HG03460 (cell line): ENCODE measurements around the gene PRKCB.

ENCODE experiments used
- ATAC-seq: cut with Tn5 transposase; IDR thresholded peaks from one replicate; pipeline ENCODE4 v1.9.1; 2021; ENCODE audit not compliant: unreplicated experiment

PRKCB gene

DNA sequence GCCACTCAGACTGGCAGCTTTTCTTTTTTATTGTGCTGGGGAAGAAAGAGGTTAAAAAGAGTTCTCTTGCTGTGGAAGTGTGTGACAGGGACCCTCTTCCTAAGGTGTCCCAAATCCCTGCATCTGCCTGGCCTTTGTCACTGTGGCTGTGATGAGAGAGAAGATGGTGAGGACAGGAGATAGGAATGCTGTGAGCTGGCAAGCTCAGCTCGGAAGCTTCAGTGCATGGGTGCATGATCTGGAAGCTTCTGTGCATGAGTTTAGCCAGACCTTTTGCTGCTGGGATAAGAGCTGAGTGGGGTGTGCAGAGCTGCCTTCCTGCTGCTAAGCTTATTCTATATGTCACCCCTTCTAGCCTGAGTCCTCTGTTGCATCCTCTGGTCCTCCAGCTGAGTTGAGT lies 317.0 kb downstream of the PRKCB start:
- no peak for ATAC-seq

DNA sequence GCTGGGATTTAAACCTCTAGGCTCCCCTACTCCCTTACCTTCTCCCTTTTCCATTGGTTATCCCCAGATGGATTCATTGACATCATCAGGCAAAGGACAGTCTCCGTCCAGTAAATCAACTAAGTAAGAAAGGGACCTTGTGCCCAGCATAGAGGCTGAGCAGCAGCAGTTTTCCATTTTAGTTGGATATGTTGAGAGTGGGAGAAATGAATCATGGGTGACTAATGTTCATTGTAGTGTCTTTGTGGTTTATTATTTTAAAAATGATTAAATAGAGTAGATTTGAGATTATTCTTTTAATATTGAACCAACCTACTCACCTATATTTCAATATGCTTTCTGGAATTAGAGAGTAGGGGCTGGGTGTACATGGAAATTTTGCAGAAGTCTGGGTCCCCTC lies 321.0 kb downstream of the PRKCB start:
- ATAC-seq = no peak

DNA sequence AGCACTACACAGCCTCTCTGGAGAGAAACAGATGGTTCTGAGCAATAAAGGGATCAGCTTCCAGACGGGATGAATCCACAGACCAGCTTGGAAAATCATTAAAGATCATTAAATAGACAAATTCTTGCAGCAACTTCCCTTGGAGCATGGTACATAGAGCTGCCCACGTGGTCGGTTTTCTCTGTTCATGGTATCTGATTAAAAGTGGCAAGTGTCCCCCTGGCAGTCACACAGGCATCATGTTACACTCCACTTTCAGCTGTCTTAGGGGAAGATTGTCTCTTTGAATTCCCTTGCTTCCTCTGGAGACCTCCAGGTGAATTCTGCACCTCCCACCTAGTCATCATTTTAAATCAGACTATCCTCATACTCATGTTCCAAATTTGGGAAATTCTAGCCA lies 328.2 kb downstream of the PRKCB start:
- ATAC-seq = no peak

DNA sequence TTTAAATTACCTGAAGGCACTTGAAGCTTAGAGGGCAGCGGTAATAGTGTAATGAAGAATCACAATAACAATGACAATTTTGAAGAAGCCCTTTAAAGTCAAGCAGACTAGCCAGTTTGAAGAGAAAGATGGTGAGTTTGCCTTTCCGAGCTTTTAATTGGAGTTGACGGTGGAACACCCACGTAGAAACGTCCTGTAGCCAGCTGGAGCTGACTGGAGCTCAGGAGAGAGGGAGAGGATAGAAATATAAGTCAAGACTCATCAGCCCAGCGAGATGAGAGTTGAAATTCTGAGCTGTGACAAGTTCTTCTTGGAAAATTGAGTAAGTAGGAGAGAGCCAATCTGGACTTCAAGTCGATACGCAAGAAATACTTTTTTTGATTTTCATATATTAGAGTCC lies 328.6 kb downstream of the PRKCB start:
- no peak for ATAC-seq

DNA sequence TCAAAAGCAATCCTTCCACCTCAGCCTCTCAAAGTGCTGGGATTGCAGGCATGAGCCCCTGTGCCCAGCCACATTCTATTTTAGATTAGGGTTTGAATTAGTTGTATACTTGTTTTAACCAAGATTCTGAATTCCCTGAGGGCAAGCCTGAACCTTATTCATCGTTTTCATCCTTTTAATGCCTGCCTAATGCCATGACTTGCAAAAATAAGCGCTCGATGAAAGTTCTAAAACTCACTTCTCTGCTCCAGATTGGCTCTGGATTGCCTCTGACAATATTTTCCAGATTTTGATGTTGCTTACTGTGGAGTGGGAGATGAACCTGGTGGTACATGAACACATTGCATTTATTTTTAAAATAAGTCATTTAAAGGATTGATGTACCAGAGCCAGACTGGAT lies 329.5 kb downstream of the PRKCB start:
- ATAC-seq = no peak

DNA sequence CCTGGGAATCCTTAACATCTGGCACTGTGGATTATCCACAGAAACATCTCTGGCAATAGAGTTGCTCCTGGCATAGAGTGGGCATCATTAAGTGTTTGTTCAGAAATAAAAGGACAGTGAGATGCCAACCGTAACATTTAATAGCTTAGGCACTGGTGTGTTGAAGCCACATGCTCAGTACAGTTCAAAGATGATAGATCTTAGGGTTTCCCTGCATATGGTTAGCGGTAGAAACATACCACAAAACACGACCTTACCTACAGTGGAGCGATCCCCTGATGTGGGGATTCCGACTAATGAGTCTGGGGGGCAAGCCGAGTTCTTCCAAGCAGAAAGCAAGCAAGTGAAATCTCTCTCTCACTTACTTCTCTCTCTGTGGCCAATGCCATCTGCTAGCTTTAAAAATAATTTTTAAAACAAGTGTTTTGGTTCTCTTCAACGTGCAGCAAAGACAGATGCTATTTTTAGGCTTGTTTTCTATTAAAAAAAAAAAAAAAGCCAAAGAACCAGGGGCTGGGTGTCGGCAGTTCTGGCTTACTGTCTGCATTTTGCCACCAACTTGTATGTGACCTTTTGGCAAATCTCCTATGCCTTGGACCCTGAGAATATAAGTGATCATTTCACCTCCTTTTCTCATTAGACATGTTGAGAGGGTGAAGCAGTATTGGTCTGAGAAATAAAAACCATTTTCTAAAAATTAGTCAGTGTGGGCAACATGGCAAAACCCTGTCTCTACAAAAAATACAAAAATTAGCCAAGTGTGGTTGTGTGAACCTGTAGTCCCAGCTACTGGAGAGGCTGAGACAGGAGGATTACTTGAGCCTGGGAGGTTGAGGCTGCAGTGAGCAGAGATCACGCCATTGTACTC lies 331.1 kb downstream of the PRKCB start:
- ATAC-seq = no peak

DNA sequence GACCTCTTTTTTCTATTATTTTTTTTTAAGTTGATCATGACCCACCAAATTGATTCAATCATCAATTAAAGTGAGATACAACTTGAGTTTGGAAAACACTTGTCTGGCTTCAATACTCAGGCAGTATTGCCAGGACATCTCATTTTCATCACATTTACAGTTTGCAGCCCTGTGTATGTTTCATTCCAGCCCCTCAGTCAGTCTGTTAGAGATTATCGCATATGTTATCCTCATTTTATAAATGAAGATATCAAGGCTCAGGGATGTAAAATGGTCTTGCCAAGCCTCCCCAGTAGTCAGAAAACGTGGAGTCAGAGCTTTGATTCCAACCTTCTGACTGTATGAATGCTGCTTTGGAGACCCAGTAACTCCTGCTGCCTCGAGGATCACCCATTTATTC lies 333.1 kb downstream of the PRKCB start:
- no peak for ATAC-seq

DNA sequence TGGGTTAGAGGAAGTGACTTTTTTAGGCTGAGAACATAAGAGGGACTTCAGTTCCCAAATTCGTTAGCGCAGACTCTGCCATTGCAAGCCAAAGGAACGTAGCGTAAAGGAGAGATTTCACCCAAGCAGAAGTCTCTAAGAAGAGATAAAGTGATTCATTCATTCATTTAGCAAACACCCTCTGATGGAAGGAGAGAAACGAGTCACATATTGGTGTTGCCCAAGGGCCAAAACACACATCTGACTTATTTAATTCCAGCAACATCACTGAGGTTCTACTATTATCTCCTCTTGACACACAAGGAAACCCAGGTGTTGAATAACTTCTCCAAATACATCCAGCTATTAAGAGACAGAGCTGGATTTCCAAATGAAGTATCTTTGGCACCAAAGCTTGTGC lies 334.6 kb downstream of the PRKCB start:
- no peak for ATAC-seq

DNA sequence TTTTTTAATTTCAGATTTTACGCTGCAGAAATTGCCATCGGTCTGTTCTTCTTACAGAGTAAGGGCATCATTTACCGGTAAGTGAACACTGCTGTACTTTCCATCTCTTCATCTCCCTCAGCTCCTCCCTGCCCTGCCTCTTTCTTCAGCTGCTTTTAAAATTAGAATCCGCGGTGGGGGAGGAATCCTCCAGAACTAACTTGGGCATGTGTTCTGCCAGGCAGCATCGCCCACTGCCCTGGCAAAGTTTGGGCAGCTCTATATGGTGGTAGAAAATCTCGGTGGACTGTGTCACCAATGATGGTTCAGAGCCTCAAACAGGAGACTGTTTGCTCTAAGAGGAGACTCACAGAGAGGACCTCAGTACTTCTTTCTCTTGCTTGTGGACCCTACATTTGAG lies 338.7 kb downstream of the PRKCB start:
- ATAC-seq = no peak

DNA sequence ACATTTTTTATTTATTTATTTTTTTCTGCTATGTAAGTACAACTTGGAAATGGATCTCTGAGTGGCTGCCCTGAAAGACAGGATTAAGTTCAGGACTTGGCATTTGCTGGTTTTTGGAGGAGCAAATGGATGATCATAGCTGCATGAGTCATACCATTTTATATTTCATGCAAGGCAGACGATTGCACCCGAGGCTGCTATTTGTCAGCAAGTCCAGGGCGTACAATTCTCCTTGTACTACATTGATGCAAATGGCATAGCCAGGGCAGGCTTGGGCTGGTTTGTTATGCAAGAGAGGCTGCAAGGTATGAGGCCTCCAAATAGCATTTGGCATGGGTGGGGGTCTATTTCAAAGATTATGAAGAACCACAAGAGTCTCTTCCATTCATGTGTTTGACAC lies 339.2 kb downstream of the PRKCB start:
- no peak for ATAC-seq

DNA sequence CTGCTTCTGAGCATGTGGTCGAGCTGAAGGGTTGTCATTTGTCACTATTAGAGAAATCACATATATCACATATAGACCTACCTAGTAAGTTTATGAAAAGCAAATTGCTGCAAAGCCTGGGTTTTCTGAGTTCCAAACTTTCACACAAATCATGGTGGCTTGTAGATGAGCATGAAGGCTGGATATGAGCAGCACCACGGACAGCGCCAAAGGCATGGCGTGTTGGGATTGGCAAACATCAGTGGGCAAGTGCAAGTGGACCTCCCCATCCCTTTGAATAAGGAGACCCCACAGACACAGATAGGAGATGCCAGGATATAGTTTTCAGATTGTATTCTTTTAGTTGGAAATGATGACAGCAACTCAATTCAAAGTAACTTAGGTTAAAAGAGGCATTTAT lies 342.7 kb downstream of the PRKCB start:
- no peak for ATAC-seq

DNA sequence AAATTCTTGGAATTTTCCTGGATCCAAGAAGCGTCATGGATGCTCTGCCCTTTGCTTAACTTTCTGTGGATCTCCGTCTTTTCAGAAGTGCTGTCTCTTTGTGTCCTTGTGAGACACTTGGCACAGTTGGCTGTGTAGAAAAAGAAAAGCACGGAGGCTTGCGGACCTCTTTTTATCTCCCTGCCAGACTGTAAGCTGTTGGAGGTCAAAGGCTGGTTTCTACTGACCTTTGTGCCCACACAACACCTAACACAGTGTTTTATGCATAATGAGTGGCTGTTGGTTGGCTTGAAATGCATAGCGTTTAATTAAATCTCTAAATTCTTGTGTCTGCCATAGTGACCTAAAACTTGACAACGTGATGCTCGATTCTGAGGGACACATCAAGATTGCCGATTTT lies 344.7 kb downstream of the PRKCB start:
- no peak for ATAC-seq

DNA sequence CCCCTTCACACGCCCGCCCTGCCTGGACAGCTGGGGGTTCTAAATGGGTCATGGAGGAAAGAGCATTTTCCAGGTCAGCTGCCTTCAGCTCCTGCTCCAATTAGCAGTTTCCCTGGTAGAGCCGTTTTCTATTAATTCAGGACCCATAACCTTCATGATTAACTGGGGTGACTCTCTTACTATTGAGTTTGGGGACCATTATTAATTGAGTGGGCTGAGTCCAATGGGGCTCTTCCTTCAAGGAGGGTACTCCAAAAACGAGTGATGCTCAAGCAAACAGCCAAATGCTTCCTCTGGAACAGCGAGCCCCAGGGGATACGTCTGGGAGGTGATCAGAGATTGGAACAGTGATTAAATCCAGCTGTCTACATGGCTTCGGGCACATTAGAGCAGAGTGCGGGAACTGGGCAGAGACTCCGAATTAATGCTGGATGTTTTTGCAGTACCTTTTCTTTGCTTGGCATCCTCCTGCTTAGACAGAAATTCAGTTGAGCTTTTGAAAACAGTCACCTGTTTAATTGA lies 352.3 kb downstream of the PRKCB start:
- ATAC-seq = no peak

DNA sequence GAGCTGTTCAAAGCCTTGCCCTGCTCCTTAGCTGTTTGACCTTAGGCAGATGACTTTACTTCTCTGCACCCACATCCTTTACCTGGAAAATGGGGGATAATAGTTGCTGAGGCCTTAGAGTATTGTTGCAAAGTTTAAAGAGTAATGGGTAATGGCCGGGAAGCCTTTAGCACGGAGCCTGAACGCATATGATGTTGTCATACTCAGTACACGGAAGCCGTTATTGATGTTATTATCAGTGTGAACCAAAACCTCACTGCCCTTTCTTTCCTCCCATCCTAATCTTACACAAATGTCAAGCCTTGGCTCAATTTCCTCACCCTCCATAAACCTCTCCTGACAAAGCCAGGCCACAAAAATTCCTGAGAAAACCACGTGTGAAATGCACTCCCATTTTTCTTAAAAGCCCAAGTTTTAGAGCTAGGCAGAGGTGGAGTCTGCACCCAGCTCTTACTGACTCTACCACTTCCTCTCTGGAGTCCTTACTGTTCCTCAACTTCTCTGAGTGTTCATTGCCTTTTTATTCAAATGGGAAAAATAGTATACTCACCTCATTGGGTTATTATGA lies 353.1 kb downstream of the PRKCB start:
- ATAC-seq = no peak

DNA sequence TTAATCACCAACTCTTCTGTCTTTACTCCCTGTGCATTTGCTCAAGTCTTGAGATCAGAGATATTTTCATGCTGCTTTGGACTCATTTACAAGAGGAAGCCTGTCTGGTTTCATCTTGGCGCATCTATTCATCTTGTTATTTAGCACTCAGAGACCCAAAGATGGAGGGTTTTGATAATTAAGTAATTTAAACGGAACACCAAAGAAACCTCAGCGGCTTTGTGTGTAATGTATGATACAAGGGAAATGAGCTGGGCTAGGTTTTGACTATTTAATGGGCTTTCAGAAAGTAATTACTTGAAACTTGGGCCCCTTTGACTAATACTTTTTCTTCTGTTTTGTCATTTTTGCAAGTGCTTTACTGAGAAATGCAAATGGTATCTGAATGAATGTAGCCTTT lies 354.2 kb downstream of the PRKCB start:
- ATAC-seq = no peak

DNA sequence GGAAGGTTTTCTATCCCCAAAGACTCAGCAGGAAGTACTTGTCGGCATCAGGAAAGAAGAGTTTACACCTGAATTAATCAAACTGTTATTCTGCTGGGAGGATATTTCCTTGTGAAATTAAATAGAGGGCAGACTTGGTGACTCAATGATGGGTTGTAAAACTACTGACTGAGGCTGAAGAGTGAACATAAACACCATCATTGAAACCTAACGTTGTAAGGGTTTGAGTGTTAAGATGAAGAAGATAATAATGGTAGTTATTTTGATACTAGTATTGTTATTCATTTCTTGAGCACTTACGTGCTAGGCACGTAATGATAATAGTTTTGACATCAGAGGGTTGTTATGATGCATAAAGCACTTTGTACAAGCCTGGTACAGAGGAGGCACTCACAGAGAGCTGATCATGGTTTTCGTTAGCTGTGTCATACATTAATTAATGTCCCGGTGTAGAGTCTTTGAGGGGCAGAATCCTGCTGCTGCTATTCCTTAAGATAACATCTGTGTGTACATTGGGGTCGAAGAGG lies 356.2 kb downstream of the PRKCB start:
- ATAC-seq = no peak

DNA sequence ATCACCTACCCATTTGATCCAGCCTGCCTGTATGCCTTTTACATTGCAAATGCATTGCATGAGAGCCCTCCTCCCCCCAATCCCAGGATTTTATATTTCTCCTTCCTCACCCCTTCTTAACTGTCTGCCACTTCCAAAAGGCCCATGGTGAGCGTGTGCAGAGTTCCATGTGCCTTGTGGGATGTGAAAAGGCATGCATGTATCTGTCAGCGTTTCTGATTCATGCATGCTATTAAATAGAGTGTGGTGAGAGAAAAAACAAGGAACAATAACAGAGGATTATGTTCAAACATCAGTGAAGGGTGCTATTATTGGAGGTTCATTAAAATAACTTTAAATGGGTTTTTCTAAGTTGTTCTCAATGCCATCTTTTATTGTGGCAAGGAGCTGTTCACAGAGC lies 359.4 kb downstream of the PRKCB start:
- ATAC-seq = no peak

DNA sequence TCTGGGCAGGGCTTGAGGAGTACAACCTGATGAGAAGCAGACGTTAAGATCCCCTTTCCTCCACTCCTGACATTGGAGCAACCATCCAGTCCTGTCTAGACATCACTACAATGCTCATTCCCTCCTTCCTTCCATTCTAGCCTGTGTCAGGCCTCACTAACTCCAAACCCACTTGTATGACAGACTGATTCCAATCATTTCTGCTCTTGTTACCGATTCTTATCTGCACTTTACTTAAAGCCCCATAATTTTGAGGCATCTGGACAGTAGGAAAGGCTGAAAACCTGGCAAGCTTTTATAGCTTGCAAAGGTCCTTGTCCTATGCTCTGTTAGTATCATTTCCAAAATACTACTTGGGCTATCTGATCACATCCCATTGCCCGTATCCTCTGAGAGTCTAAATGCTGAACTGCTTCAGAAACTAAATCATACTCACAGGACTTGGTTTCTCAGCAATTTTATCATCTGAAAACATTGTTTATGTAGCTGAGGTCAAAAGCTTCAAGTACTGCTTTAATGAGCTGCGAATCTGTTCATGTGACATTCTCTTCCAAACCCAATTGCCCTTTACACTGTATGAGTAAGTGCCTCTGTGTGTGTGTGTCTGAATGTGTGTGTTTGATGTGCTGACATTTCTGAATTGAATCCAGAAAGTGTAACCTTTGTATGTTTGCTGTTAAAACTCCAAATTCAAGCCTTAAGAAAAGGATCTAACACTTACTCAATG lies 363.2 kb downstream of the PRKCB start:
- ATAC-seq = no peak

DNA sequence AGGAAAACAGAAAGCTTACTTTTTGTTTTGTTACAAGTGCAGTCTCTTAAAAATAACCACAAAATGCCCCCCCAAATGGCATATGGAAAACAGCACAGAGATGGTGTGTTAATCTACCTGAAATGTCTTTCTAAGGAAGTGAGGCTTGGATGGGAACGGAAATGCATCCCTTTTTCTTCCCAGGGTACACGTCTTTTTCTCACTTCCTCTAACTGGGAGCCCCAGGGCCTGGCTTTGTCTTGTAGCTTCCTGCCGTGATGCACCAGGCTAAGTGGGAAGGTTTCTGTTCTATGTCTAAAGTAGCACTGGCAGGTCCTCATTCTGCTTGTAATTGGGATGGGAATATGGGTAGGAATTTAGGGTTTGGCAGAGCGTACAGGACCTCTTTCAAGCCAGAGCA lies 367.9 kb downstream of the PRKCB start:
- no peak for ATAC-seq

DNA sequence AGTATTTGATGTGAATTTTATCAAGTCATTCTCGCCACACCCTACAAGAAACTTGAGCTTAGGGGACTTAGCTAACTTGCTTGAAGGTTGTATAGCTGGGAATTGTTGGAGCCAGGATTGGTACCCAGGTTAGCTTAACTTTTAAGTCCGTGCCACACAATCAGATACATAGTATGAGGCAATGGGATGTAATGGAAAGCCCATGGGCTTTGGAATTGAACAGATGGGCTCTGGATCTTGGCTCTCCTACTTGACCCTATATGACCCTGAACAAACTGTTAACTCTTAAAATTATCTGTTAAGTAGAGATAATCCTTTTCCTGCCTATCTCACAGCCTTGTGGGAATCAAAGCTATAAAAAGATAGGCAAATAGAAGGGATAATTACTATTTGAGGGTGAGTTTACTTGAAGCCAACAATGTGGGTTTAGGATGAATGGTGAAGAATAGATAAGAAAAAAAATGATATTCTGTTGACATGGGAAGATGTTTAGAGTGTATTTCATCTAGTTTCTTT lies 368.4 kb downstream of the PRKCB start:
- ATAC-seq = no peak

DNA sequence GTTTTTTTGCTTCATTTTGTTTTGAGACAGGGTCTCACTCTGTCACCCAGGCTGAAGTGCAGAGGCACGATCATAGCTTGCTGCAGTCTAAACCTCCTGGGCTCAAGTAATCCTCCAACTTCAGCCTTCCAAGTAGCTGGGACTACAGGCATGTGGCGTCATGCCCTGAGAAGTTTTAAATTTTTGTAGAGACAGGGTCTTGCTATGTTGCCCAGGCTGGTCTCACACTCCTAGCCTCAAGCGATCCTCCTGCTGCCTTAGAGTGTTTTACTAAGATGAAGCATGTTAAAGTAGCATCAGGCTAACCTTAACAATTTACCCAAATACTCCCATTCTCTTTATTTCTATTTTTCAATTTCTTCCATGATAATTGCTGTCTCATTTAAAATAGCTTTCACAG lies 371.1 kb downstream of the PRKCB start:
- ATAC-seq = no peak

DNA sequence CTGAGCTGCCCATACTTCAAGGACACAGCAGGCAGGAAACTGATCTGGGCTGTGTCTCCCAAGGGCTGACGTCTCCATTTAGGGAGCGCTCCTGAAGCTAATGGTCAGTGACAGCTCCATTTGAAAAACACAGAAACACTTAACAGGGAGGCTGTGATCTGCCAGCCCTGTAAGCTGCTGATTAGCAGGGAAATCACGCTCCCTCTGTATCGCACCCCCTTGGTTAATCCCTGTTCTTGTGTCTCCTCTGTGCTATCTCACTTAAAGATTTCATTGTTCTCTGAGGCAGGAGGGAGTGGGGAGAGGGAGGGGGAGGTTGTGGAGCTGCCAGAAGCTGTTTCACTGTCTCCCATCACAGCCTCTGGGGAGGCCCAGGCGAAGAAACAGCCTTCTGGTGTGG lies 372.9 kb downstream of the PRKCB start:
- ATAC-seq = no peak
